Stimulated activated CD4-positive, alpha-beta T cell treated with anti-CD3 and anti-CD28 coated beads, Interleukin-15, amount 100 ng/mL, for 1 hour (primary cell): ENCODE measurements around the gene FHAD1.
"Not testable (repeated sequence)": the region's sequence is repeated elsewhere in the genome, so short reads cannot be mapped to it uniquely, and the experiment has no call there.

Experiments used
- DNase-seq, 2 donors: peaks; one replicate each; pipeline ENCODE4 v3.0.0-alpha.2; 2020; ENCODE audit warnings: low read depth in 1 of 2, low spot score in 1 of 2

Gene FHAD1

DNA sequence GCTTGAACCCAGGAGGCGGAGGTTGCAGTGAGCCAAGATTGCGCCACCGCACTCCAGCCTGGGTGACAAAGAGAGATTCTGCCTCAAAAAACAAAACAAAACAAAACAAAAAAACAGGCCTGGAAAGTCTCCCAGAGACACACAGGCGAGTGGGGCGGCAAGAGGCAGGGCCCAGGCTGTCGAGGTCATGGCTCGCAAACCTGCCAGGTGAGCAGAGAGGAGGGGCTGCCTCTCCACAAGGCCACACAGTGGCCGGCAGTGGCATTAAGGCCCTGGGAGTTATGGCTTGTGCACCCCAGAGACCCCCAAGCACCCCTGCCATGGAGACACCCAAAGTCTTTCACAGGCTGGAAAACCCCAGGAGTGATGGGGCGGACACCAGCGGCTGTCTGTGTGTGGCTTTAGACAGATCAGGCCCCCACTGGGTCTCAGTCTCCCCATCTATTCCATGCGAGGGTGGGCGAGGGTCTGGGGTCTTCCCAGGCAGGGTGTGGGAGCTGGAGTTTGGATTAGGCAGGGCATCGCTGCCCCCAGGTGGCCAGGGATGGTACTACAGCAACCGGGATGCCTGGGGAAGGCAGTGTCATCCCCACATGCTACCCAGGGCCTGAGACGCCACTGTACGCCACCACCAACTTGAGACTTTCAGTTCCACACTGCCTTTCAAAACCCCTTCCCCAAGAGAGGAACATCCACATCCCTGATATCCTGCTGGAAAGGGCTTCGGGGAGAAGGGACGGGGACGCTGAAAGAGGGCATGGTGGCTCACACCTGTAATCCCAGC, 184.0 kb downstream of the FHAD1 start:
- peak; percentile 61 to 75 for DNase-seq

DNA sequence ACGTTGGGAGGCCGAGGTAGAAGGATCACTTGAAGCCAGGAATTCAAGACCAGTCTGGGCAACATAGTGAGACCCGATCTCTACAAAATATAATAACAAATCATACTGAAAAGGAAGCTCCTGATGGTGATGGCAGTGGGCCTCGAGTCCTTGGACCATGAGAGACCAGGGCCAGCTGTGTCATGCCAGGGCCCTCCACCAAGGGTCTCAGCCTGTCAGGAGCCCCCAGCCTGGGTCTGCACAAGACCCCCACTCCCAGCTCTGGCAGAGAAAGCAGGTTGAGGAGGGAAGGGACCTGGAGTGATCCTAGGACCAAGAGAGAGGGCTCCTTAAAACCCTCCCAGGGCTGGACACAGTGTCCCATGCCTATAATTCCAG, 184.5 kb downstream of the FHAD1 start:
- no peak for DNase-seq

DNA sequence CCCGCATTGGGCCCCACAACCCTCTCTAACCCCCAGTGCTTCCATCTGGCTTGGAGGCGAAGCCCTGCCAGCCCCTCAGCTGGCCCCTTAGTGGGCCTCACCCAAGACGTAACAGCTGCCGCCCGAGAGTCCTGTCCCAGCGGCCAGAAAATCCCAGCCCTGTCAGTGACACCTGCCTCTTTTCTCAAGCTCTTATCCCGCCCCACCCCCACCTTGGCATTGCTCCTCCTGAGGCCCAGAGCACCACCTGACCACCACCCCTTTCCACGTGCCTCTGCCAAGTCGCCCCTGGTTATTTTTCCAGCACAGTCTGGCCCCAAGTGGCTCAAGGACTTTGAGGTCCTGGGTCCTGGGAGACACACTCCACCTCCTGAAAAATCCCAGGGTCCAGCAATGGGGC, 185.3 kb downstream of the FHAD1 start:
- DNase-seq, result no peak

DNA sequence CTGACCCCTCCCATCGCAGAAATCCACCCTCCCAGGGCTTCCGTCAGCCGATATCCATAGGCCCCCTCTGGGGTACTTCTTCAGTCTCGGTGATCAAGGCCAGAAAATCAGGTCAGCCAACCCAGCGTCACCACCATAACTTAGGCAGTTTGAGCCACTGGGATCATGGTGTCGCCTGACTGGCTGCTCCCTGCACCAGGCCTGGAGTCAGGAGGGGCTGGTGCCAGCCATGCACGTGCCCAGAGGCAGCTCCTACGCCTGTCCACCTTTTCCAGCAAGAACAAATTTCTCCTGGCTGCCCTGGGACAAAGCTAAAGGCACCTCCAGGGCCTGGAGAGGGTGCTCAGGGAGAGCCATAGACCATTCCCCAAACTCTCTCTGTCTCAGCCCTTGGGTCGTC, 186.4 kb downstream of the FHAD1 start:
- no peak for DNase-seq

DNA sequence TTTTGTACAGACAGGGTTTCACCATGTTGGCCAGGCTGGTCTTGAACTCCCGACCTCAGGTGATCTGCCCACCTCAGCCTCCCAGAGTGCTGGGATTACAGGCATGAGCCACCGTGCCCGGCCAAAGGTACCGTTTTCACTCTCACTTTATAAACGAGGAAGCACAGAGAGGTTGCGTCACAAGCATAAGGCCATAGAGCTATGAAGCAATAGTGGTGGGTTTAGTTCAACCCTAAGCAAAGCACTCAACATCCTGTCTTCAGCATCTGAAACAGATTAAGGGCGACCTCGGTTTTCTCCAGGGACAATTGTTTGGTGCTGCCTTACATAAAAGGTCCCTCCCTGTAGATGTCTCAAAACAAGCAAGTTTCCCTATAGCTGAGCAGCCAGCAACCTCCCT, 187.7 kb downstream of the FHAD1 start:
- not testable (repeated sequence) for DNase-seq

DNA sequence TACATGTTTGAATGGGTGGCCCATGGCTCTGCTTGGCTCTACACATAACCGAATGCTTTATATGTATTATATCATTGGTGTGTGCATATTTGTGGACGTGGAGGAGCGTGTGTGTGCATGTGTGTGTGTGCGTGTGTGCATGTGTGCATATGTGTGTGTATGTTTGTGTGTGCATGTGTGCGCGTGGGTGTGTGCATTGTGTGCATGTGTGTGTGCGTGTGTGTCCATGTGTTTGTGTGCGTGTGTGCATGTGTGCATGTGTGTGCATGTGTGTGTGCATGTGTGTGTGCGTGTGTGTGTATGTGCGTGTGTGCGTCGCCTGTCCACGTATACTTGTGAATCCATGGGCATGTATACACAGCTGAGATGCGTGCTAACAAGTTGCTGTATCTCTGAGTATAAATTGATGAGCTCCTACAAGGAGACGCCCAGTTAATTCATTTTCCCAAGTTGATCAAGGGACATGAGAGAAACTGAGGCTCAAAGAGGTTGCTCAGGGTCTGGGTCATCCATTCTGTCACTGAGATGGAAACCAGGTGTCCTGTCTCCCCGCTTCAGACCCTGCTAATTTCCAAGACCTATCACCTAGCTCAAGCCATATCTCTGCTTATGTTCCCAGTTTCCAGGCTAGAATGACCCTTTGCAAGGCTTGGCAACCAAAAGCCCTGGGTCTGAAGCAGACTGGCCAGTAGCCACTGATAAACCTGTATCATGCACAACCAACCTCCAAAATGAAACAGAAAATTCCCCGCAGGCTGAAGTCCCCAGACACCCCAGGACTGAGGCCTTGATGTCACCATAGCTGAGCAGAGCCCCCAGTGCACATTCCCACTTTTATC, 188.4 kb downstream of the FHAD1 start:
- DNase-seq, result no peak

DNA sequence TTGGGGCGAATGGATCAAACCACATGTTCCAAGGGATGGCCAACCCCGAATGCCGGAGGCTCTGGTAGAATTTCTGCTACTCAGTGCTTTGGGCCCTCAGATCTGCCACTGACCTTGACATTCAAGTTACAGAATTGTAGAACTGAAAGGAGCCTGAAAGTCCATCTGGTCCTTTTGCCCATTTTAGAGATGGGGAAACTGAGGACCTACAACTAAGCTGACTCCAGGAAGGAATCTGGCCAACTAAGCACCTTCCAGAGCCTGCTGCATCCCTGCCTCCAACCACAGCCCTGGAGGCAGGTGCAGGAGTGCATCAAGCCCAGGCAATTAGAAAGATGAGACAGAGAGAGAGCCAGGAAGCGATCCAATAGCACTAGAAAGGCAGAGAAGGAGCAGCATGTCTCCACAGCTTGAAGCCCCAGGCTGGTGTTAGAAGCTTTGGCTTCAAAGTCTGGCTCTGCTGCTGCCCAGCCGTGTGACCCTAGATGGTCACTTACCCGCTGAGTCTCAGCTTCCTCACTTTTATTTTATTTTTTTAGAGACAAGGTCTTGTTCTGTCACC, 189.9 kb downstream of the FHAD1 start:
- no peak for DNase-seq

DNA sequence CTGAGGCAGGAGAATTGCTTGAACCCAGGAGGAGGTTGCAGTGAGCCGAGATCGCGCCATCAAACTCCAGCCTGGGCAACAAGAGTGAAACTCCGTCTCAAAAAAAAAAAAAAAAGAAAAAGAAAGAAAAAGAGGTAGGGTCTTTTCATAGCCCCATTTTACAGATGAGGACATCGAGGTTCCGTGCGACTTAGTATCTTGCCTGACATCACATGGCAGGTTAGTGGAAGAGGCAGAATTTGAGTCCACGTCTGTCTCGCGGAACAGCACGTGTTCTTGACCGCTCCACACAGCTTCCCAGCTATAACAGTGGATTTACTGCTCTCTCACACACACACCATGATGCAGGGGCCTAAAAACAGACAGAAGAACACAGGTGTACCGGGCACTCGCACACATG, 192.3 kb downstream of the FHAD1 start:
- DNase-seq, result no peak

DNA sequence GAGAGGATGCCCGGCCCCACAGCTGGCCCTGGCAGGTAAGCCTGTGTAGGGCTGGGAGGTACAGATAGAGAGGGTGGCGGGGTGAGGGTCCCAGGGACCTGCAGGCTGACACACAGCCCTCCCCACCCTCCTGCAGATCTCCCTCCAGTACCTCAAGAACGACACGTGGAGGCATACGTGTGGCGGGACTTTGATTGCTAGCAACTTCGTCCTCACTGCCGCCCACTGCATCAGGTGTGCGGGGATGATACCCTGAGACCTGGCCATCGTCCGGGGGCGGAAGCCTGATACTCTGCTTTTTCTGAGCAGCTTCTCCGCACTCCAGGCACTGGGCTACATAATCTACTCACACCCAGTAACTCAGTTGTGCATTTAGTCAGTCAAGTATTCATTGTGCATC, 193.3 kb downstream of the FHAD1 start:
- no peak for DNase-seq

DNA sequence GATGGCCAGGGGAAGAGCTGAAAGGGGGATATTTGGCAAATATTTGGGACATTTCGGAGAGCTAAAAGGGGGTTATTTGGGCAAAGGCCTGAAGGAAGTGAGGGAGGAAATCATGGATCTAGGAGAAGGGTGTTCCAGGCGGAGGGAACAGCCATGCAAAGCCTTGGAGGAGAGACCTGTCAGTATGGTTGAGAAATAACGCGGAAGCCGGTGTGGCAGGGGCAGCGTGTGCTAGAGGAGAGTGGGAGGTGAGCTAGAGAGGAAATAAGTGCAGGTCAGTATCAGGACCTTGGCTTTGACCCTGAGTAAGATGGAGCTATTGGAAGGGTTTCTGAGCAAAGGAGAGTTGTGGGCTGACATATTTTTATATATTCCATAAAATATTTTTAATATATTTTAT, 194.2 kb downstream of the FHAD1 start:
- DNase-seq, result no peak

DNA sequence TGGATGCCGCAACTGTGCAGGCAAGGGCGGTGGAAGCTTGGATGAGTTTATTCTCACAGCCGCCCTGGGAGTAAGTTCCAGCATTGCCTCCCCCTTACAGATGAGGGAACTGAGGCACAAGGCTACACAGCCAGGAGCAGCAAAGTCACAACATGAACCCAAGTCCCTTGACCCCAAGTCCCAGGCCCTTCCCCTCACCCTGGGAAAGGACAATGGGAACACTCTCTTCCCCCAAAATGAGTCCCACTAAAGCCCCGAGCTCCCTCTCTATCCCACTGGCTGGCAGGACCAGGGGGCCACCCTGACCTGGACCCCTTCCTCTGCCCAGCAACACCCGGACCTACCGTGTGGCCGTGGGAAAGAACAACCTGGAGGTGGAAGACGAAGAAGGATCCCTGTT, 195.1 kb downstream of the FHAD1 start:
- no peak for DNase-seq

DNA sequence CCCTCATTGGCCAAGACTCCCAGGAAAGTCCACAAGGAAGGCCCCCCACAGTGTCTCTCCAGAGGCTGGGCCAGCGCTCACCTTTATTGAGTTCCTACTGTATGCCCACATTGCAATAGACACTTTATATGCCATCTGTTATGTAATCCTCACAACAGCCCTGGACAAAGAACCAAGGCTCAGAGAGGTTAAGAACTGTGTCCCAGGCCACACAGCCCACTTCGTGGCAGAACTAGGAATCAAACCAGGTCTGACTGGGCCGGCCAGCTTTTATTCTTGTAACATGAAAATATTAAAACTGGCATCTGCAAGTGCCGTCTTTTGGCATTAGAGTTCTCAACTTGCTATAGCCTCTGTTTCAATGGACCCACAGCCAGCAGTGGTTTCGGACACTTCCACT, 195.7 kb downstream of the FHAD1 start:
- no peak for DNase-seq

DNA sequence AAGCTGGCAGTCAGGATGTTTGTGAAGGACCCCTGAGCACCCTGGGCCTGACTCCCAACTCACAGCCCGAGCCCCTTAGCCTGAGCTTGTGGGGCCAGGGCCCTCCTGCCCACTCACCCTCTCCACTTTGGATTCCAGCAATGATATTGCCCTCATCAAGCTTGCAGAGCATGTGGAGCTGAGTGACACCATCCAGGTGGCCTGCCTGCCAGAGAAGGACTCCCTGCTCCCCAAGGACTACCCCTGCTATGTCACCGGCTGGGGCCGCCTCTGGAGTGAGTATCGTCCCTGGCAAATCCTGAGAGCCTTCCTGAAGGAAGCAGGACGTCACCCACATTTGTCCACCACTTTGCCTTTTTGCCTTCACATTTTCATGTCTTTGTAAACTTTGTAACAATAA, 196.3 kb downstream of the FHAD1 start:
- no peak for DNase-seq

DNA sequence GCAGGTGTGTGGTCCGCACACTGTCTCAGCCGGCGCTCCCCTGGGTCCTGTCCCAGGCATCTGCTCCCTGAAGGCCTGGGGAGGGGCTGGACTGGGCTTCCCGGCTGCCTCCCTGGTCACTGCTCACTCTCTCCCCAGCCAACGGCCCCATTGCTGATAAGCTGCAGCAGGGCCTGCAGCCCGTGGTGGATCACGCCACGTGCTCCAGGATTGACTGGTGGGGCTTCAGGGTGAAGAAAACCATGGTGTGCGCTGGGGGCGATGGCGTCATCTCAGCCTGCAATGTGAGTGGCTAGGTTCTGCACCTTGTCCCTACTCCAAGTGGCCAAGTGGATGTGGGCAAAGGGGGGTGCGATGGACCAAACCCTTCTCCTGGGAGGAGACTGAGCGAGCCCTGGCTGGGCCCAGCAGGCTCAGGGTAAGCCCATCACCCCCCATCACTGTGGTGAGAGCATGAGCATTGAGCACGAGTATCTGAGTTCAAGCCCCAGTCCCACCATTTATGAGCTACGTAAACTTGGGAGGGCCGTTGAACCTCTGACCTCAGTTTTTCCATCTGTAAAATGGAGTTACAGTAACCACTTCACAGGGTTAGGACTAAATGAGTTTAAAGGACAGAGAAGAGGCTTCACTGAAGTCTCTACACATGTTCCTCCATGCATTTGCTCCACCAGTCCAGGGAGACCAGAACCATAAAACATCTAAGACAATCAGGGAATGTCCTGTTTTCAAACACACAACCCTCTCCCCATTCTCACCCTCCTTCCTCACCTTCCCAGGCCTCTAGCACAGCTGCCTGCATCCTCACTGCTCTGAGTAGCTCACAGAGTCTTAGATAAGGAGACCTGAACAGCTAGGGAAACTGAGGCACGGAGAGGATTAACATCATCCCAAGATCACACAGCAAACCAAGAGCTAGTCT, 197.7 kb downstream of the FHAD1 start:
- DNase-seq, result no peak

DNA sequence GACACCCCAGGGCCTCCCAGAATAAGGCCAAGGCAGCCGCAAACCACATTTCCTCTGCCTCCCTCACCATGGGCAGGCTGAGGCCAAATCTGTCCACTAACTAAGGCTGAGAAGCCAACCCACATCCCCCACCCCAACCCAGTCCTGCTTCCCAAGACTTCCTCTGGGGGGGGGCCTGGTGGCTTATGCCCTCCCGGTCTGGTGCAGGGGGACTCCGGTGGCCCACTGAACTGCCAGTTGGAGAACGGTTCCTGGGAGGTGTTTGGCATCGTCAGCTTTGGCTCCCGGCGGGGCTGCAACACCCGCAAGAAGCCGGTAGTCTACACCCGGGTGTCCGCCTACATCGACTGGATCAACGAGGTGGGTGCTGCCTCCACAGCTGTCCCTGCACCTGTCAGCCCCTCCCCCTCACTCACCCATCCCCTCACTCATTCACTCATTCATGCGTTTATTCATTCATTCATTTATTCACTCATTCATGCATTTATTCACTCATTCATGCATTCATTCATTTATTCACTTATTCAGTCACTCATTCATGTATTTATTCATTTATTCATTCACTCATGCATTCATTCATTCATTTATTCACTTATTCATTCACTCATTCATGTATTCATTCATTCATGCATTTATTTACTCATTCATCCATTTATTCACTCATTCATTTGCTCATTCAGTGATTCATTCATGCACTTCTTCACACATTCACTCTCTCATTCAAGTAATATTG, 198.5 kb downstream of the FHAD1 start:
- no peak for DNase-seq

DNA sequence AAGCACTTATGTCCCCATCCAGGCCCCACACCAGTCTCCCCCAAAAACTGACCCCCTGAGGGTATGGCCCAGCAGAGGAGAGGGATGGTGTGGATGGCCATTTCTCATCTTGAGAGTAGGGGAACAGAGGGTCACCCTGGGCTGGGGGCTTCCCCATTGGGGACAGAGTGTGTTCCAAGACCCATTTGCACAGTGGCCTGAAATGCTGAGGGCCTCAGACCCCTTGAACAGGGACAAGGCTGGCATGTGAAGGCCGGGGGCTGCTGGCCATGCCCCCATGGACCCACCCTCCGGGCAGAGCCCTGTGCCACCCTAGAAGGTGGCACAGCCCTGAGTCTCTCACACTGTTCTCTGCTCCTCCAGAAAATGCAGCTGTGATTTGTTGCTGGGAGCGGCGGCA, 199.2 kb downstream of the FHAD1 start:
- no peak for DNase-seq
